GM12878 (cell line): ENCODE measurements around the gene LSMEM2. TPM values are rescaled to one million over a fixed set of nuclear protein-coding genes. Genes with fewer than 3 reads are reported as not detected.
A peak's percentile ranks its signal among the peaks of the same experiment; 100 is the strongest.

Experiments
- ATAC-seq: fragments of 200-7000 bp; cut with Tn5 transposase; 3 replicates; pipeline ENCODE4 v1.9.1; 2020; ENCODE audit warnings: mild to moderate bottlenecking, moderate library complexity
- BruUV-seq: library from RNA; stranded (reverse); fragments of 400-500 nt; replicated peaks from 2 replicates; lab custom pipeline; 2021; lab: Mats Ljungman, UMichigan
- CTCF ChIA-PET: fragments of 300-600 bp; sonication (Branson Sonifier 250); formaldehyde crosslinking; extraction: SDS; loops from one replicate; lab custom pipeline; 2021; ENCODE audit warnings: inconsistent platforms; lab: Yijun Ruan, JAX
- POLR2A ChIA-PET: fragments of 350-600 bp; formaldehyde crosslinking; extraction: SDS; loops from one replicate; lab custom pipeline; 2021; ENCODE audit warnings: inconsistent platforms; lab: Charles Lee
- RAD21 ChIA-PET: fragments of 300-600 bp; sonication (Branson Sonifier 250); formaldehyde crosslinking; loops from one replicate; lab custom pipeline; 2023; ENCODE audit warnings: antibody characterized with exemption; ENCODE audit not compliant: unreplicated experiment; lab: Charles Lee
- SMC1A ChIA-PET: fragments of 300-600 bp; sonication (Branson Sonifier 250); formaldehyde crosslinking; loops from one replicate; lab custom pipeline; 2023; ENCODE audit not compliant: unreplicated experiment, uncharacterized antibody; lab: Charles Lee
- DNase-seq: peaks from one replicate; pipeline ENCODE4 v3.0.0-alpha.2; 2011; ENCODE audit warnings: low read depth, low spot score
- FAIRE-seq: peaks from 3 replicates; lab custom pipeline; 2011; peaks lifted over from hg19 to GRCh38; lab: Jason Lieb, UNC
- H2AFZ ChIP-seq: 2 replicates; pipeline ENCODE4 v1.6.0; 2011; ENCODE audit warnings: low read depth, low read length, control low read depth; ENCODE audit not compliant: control insufficient read depth
- H3K27ac ChIP-seq: 2 replicates; pipeline ENCODE4 v1.5.1; 2011; ENCODE audit warnings: control low read depth; ENCODE audit not compliant: control insufficient read depth, insufficient read depth
- H3K27me3 ChIP-seq, 2 experiments: replicated peaks in 1 of 2; 2 replicates each; pipeline versions ENCODE4 v1.6.0 to v1.6.1; 2011; ENCODE audit warnings: low read length in 1 of 2; ENCODE audit not compliant: control insufficient read depth in 2 of 2, insufficient read depth in 2 of 2
- H3K36me3 ChIP-seq, 2 experiments: 2 replicates each; pipeline ENCODE4 v1.5.1; 2011; ENCODE audit warnings: low read length in 1 of 2; ENCODE audit not compliant: control insufficient read depth in 2 of 2, insufficient read depth in 2 of 2
- H3K4me1 ChIP-seq: 2 replicates; pipeline ENCODE4 v1.6.1; 2011; ENCODE audit warnings: mild to moderate bottlenecking, low read length, moderate library complexity, mixed read lengths; ENCODE audit not compliant: control insufficient read depth, insufficient read depth
- H3K4me2 ChIP-seq: 2 replicates; pipeline ENCODE4 v1.6.0; 2011; ENCODE audit warnings: control low read depth; ENCODE audit not compliant: control insufficient read depth, insufficient read depth
- H3K4me3 ChIP-seq: fragments of 200-600 bp; sonication (generic); 2 replicates; pipeline ENCODE4 v1.5.1; 2016
- H3K79me2 ChIP-seq: 2 replicates; pipeline ENCODE4 v1.6.0; 2011; ENCODE audit warnings: low read length; ENCODE audit not compliant: control insufficient read depth, insufficient read depth
- H3K9ac ChIP-seq: 2 replicates; pipeline ENCODE4 v1.8.0; 2011; ENCODE audit warnings: low read length, control low read depth, mixed read lengths; ENCODE audit not compliant: control insufficient read depth, insufficient read depth
- H3K9me3 ChIP-seq: replicated peaks from 3 replicates; pipeline ENCODE4 v1.5.1; 2011; ENCODE audit warnings: mild to moderate bottlenecking, low read length; ENCODE audit not compliant: control insufficient read depth, insufficient read depth
- H4K20me1 ChIP-seq: 2 replicates; pipeline ENCODE4 v1.6.0; 2011; ENCODE audit not compliant: control insufficient read depth, insufficient read depth
- JUNB ChIP-seq: IDR thresholded peaks from 2 replicates; pipeline ENCODE4 v1.6.1; 2016; ENCODE audit warnings: antibody characterized with exemption, mild to moderate bottlenecking
- WGBS: methylation state at CpG from one replicate; pipeline ENCODE4 v1.1.6; 2016; ENCODE audit warnings: low lambda C conversion rate; ENCODE audit not compliant: insufficient replicate concordance, insufficient coverage; ENCODE audit errors: missing lambda C conversion rate; 5-methylcytosine and 5-hydroxymethylcytosine counted together
- in situ Hi-C: fragments of 300-500 bp; cut with MboI; formaldehyde crosslinking; loops from 9 replicates; pipeline ENCODE4 v1.14.3; 2018; ENCODE audit warnings: mixed read lengths
- intact Hi-C: fragments of 100-400 bp; cut with micrococcal nuclease; formaldehyde crosslinking; loops from one replicate; pipeline ENCODE4 v1.14.2; 2022; ENCODE audit not compliant: unreplicated experiment
- polyA plus RNA-seq, 11 experiments: library from polyadenylated mRNA; depleted of rRNA in 4 of 11; unstranded in 6 of 11; stranded (reverse) in 5 of 11; fragments of >200 nt; fragmentation: Nextera tagmentation in 4 of 11; fragmentation: Illumina TruSeq in 1 of 11; extraction: Ambion mirVana in 4 of 11; extraction: Trizol in 1 of 11; gene quantifications; 1 replicate in 1 of 11; 2 replicates in 10 of 11; pipeline versions ENCODE4 v1.2.1 to v1.2.3, GENCODE V29; 2011 to 2016; ENCODE audit warnings: inconsistent platforms in 2 of 11, missing spikeins in 2 of 11, low read depth in 1 of 11
- total RNA-seq, 4 experiments: library from RNA; depleted of rRNA in 3 of 4; stranded (reverse); fragments of >200 nt in 3 of 4; fragmentation: Illumina TruSeq in 1 of 4; extraction: Trizol in 1 of 4; gene quantifications; 2 replicates each; pipeline versions ENCODE4 v1.2.1 to v1.2.3, GENCODE V29; 2013 to 2021
- TF ChIP-seq, protein P1 (sequence below): fragments of 450-650 bp; IDR thresholded peaks from 2 replicates; pipeline ENCODE4 v1.6.1; 2016; ENCODE audit warnings: mild to moderate bottlenecking, moderate library complexity, borderline replicate concordance
- TF ChIP-seq, protein P2 (sequence below): IDR thresholded peaks from 2 replicates; pipeline ENCODE4 v1.6.1; 2011; ENCODE audit warnings: low read depth, mild to moderate bottlenecking, low read length, moderate library complexity, borderline replicate concordance; ENCODE audit errors: extremely low read depth

Gene LSMEM2
- total and polyA plus RNA-seq, 10 of the 15 experiments (the other 5 are each of a cell fraction or from before 2014, with no cell fraction given): 0.17 TPM; not detected in 9

DNA sequence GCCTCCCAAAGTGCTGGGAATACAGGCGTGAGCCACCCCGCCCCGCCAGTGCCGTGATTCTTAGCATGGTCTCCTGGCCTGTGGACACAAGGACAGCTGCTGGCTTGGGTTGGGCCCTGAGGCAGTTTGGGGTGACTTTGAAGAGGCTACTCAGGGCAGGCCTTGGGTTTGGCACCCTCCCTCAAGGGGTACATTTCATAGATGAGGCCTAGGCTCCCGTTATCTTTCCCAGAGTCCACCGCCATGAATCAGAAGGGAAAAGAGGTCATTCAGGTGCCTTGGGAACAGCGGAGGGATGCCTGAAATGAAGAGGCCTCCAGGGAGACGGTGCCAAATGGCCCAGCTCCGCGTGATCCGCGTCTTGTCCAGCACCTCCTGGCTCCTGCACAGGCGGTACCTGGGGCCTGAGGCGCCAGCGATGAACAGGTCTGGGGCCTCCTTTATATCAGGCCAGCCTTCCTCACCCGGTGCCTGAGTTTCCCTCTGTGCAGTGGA, 33.6 kb upstream of the LSMEM2 start:
- no TSS peak for BruUV-seq
- Histone ChIP-seq H3K27me3 (no peaks in the 10 kb centered on the region), H3K4me2 (peak overlapping the region; percentile 94), H3K36me3 (peaks cover 12% of the 10 kb centered on the region in 2 experiments; a peak in 3 of 4 replicates), H3K4me1 (peaks cover 55% of the 10 kb centered on the region), H3K27ac (no peak overlapping the region), H3K9me3 (no peaks in the 10 kb centered on the region), H4K20me1 (peaks cover 23% of the 10 kb centered on the region), H3K4me3 (peak overlapping the region; percentile 70), H2AFZ (no peak overlapping the region), H3K9ac (peak overlapping the region; percentile 73), H3K79me2 (peaks cover 83% of the 10 kb centered on the region)
- 89% methylated on average over 16 of the region's 16 CpGs for WGBS
- SMC1A ChIA-PET: no interaction called here
- intact Hi-C loops (no loop called here), in situ Hi-C loops (no loop called here)
- TF ChIP-seq, protein P1, sequence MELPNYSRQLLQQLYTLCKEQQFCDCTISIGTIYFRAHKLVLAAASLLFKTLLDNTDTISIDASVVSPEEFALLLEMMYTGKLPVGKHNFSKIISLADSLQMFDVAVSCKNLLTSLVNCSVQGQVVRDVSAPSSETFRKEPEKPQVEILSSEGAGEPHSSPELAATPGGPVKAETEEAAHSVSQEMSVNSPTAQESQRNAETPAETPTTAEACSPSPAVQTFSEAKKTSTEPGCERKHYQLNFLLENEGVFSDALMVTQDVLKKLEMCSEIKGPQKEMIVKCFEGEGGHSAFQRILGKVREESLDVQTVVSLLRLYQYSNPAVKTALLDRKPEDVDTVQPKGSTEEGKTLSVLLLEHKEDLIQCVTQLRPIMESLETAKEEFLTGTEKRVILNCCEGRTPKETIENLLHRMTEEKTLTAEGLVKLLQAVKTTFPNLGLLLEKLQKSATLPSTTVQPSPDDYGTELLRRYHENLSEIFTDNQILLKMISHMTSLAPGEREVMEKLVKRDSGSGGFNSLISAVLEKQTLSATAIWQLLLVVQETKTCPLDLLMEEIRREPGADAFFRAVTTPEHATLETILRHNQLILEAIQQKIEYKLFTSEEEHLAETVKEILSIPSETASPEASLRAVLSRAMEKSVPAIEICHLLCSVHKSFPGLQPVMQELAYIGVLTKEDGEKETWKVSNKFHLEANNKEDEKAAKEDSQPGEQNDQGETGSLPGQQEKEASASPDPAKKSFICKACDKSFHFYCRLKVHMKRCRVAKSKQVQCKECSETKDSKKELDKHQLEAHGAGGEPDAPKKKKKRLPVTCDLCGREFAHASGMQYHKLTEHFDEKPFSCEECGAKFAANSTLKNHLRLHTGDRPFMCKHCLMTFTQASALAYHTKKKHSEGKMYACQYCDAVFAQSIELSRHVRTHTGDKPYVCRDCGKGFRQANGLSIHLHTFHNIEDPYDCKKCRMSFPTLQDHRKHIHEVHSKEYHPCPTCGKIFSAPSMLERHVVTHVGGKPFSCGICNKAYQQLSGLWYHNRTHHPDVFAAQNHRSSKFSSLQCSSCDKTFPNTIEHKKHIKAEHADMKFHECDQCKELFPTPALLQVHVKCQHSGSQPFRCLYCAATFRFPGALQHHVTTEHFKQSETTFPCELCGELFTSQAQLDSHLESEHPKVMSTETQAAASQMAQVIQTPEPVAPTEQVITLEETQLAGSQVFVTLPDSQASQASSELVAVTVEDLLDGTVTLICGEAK: no peak
- TF ChIP-seq, protein P2, sequence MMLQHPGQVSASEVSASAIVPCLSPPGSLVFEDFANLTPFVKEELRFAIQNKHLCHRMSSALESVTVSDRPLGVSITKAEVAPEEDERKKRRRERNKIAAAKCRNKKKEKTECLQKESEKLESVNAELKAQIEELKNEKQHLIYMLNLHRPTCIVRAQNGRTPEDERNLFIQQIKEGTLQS: no peak
- no peak for TF ChIP-seq JUNB
- DNase-seq (no peak), FAIRE-seq (no peak), ATAC-seq (no peak; the same call in 2 of the 3 replicates)
- POLR2A ChIA-PET: interaction anchor here (1.7 kb wide), 1 partner anchor 10 kb away, joined by 7 read pairs; the partner anchor contains the start of gene GNAI2
- CTCF ChIA-PET: interaction anchor here (1.0 to 3.6 kb wide), 2 partner anchors 18 to 27 kb away, joined by 3 to 42 read pairs; no protein-coding TSS in a partner anchor
- RAD21 ChIA-PET: no interaction called here
